Upper lobe of right lung (tissue), 1 donor: Measurements from ENCODE around the gene PDGFRB. TPM values are rescaled to one million over a fixed set of nuclear protein-coding genes. Genes with fewer than 3 reads are reported as not detected.

Source experiments
- ATAC-seq: fragments of 200-7000 bp; cut with Tn5 transposase; one replicate; pipeline ENCODE4 v1.9.1; 2020; ENCODE audit warnings: mild to moderate bottlenecking, moderate library complexity
- DNase-seq: peaks from one replicate; pipeline ENCODE4 v3.0.0-alpha.2; 2020
- H3K27ac ChIP-seq: fragments of 200-600 bp; one replicate; pipeline ENCODE4 v1.8.0; 2022
- H3K27me3 ChIP-seq: fragments of 200-600 bp; one replicate; pipeline ENCODE4 v1.8.0; 2022; ENCODE audit warnings: mild to moderate bottlenecking
- H3K36me3 ChIP-seq: fragments of 200-600 bp; one replicate; pipeline ENCODE4 v1.8.0; 2022
- H3K4me1 ChIP-seq: fragments of 200-600 bp; one replicate; pipeline ENCODE4 v1.8.0; 2022
- H3K4me3 ChIP-seq: fragments of 200-600 bp; one replicate; pipeline ENCODE4 v1.8.0; 2022; ENCODE audit warnings: mild to moderate bottlenecking
- H3K9me3 ChIP-seq: fragments of 200-600 bp; one replicate; pipeline ENCODE4 v1.8.0; 2022
- intact Hi-C: fragments of 100-400 bp; cut with DNase I; formaldehyde crosslinking; loops from one replicate; pipeline ENCODE4 v1.11.0; 2022
- total RNA-seq: library from RNA; stranded (reverse); fragmentation: NEBNext Ultra II Directional; extraction: Animal tissue kit (Norgen Biotek cat#: 25700); gene quantifications from one replicate; pipeline ENCODE4 v1.2.1, GENCODE V29; 2021
- TF ChIP-seq, protein P1 (sequence below): fragments of 200-600 bp; IDR thresholded peaks from one replicate; pipeline ENCODE4 v1.8.0; 2022; ENCODE audit warnings: antibody characterized with exemption
- donor health status: DM: no; HTN: yes; CAD: no; lungs with severe emphysema.

PDGFRB gene
- total RNA-seq, 1 donor from 2014 or later = 120 TPM

DNA sequence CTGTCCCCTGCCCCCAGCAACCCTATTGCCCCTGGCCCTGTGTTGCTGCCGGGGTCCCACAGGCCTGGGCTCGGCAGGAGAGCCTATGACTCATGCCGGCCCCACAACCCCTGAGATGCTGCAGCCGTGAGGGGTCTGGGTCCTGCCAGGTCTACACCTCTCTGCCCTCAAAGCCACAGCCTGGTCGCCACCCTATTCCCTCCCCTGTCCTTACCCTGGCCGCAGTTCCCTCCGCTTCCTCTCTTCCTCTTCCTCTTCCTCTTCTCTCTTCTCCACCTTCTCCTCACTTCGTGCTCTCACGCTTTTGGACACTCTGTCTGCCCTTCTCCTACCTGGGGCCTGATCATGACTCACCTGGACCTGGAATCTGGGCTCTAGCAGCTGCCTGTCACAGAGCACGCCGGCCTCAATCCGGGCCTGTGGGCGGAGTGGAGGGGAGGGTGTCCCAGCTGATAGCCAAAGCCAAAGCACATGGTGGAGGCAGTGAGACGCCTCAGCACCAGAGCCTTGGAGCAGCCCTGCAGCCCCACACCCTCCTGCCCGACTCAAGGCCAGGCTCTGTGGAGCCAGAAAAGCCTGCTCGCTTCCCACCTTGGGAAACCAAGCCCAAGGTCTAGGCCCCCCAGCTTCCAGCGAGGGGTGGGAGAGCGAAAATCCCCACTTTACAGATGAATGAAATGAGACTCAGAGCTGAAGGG, 42.4 kb downstream of the PDGFRB start:
- TF ChIP-seq, protein P1, sequence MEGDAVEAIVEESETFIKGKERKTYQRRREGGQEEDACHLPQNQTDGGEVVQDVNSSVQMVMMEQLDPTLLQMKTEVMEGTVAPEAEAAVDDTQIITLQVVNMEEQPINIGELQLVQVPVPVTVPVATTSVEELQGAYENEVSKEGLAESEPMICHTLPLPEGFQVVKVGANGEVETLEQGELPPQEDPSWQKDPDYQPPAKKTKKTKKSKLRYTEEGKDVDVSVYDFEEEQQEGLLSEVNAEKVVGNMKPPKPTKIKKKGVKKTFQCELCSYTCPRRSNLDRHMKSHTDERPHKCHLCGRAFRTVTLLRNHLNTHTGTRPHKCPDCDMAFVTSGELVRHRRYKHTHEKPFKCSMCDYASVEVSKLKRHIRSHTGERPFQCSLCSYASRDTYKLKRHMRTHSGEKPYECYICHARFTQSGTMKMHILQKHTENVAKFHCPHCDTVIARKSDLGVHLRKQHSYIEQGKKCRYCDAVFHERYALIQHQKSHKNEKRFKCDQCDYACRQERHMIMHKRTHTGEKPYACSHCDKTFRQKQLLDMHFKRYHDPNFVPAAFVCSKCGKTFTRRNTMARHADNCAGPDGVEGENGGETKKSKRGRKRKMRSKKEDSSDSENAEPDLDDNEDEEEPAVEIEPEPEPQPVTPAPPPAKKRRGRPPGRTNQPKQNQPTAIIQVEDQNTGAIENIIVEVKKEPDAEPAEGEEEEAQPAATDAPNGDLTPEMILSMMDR = no peak
- peak; percentile 62 for DNase-seq
- Histone ChIP-seq H3K9me3 (no peaks in the 10 kb centered on the region), H3K27ac (peak overlapping the region; percentile 17), H3K4me1 (peaks cover 15% of the 10 kb centered on the region), H3K36me3 (peaks cover 10% of the 10 kb centered on the region), H3K4me3 (no peak overlapping the region), H3K27me3 (no peaks in the 10 kb centered on the region)
- intact Hi-C loops = no loop called here
- peak; percentile 49 for ATAC-seq

- TF ChIP-seq, protein P1 = no peak
- Histone ChIP-seq H3K27ac (peak overlapping the region; percentile 17), H3K4me1 (peaks cover 19% of the 10 kb centered on the region), H3K27me3 (no peaks in the 10 kb centered on the region), H3K4me3 (no peak overlapping the region), H3K36me3 (peaks cover 4% of the 10 kb centered on the region), H3K9me3 (no peaks in the 10 kb centered on the region)
- DNase-seq (peak; percentile 65), ATAC-seq (peak; percentile 50)
- intact Hi-C loops = no loop called here
Observed at GRCh38 chr5:150112201-150113046, 43.2 kb downstream of the PDGFRB start.

GRCh38 chr5:150111122-150111521, 44.5 kb downstream of the PDGFRB start:
- Histone ChIP-seq H3K4me3 (no peak overlapping the region), H3K9me3 (no peaks in the 10 kb centered on the region), H3K4me1 (peaks cover 28% of the 10 kb centered on the region), H3K27me3 (no peaks in the 10 kb centered on the region), H3K36me3 (peaks cover 4% of the 10 kb centered on the region), H3K27ac (no peak overlapping the region)
- ATAC-seq (no peak), DNase-seq (peak; percentile 44)
- intact Hi-C loops = no loop called here
- TF ChIP-seq, protein P1 = no peak

DNA sequence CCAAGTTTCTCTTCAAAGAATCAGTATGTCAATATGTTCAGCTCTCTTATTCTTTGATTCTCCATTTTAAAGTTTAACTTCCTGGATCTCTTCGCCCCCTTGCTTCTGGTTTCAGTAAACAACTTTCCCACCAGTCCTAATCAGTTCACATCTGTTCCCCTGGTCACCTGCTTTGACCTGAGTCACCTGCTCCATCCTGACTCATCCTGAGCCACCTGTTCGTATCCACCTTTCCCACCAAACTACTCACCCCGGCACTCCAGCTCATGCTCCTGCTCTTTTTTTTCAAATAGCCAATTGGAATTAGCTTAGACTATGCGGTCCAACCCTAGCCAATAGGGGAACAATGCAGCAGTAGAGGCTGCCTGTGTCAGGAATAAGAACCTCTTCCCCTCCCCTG, 45.7 kb downstream of the PDGFRB start:
- no peak for ATAC-seq
- no peaks in the 10 kb centered on the region for H3K27me3 ChIP-seq
- DNase-seq = no peak
- no peaks in the 10 kb centered on the region for H3K36me3 ChIP-seq
- H3K4me1 ChIP-seq = peaks cover 28% of the 10 kb centered on the region
- TF ChIP-seq, protein P1 = no peak
- intact Hi-C loops = no loop called here
- no peak overlapping the region for H3K4me3 ChIP-seq
- H3K9me3 ChIP-seq = no peaks in the 10 kb centered on the region
- H3K27ac ChIP-seq = no peak overlapping the region

DNA sequence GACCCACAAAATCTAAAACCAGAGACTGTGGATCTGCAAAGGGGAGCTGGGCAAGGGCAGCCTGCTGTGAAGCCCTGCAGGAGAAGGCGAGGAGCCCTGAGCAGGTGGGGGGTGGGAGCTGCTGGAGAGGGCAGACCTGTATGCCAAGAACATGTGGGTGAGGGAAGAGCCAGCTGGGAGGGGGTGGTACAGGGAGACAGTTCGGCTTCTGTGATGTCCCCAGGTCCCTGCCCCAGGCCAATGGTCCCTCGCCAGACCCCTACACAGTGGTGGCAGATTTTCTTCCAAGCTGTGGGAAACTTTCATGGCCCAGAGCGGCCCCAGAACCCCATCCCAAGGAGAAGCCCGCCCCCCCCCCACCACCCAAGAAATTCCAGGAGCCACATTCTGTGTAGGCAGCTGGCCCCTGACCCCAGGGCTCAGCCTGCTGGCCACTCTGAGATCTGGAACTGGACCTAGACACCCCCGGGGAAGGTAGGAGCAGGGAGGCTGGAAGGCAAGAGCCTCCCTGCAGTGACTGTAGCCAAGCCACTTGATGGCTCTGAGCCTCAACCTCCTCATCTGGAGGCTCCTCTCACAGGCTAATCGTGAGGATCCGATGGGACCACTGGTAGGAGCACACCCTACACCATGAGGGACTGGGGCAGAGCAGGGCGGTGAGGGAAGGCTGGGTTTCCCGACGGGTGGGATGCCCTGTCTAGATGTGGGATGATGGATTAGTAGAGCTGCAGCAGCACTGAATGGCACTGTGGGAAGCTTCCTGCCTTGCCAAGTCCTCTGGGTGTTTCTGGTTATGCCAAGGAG, 46.7 kb downstream of the PDGFRB start:
- Histone ChIP-seq H3K27me3 (no peaks in the 10 kb centered on the region), H3K4me3 (no peak overlapping the region), H3K4me1 (peaks cover 28% of the 10 kb centered on the region), H3K27ac (no peak overlapping the region), H3K36me3 (no peaks in the 10 kb centered on the region), H3K9me3 (no peaks in the 10 kb centered on the region)
- DNase-seq (peak; percentile 50), ATAC-seq (no peak)
- intact Hi-C loops = no loop called here
- TF ChIP-seq, protein P1 = no peak
